NCI-H1436 treated with DMSO at 0.1 percent for 48 hours (cell line): ENCODE data around the gene GFPT1.

Source experiments
- DNase-seq: peaks from one replicate; lab custom pipeline; 2025; lab: John Stamatoyannopoulos, UW

Gene GFPT1

DNA sequence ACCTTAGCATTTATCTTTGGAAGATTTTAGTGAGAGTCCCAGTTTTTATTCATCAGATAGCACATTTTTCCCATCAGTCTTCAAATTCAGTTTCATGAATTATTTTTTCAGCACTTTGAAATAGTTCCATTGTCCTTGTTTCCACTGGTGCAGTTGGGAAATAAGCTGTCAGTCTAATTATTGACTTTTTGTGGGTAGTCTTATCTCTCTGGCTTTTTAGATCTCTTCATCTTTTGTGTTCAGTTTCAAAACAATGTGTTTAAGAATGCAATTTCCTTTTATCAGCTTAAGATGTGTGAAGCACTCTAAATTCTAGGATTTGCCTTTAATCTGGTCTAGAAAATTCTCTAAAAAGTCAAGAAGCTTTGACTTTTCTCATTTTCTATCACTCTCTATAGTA is 70.5 kb downstream of the GFPT1 start:
- no peak for DNase-seq

DNA sequence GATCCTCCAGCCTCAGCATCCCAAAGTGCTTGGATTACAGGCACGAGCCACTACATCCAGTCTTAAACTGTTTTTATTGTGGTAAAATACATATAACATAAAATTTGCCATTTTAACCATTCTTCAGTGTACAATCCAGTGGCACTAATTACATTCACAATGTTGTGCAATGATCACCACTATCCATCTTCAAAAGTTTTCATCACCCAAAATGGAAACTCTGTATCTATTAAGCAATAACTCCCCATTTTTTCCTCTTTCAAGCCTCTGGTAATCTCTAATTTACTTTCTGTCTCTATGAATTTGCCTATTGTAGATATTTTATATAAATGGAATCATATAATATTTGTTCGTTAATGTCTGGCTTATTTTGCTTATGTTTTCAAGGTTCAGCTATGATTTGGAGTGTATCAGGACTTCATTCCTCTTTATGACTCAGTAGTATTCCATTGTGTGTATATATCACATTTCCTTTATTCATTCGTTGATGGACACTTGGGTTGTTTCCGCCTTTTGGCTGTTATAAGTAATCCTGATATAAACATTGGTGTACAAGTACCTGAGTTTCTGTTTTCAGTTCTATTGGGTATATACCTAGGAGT is 71.8 kb downstream of the GFPT1 start:
- no peak for DNase-seq

DNA sequence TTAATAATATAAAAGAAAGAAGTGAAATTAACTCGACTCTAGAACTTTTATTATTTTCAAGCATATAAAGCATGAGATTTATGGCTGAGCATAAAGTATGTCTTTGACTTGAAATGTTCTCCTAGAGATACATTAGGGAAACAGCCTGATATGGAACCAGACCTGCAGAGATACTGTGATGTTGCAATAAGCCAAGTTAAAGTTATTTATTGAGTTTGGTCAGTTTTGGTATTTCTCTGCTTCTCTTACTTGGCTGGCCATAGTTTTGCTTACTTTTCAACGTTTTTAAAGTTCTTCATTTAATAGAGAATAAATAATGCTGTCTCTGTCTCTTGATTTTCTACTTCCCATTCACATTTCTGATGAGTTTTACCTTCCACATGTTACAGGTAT is 76.0 kb downstream of the GFPT1 start:
- no peak for DNase-seq

DNA sequence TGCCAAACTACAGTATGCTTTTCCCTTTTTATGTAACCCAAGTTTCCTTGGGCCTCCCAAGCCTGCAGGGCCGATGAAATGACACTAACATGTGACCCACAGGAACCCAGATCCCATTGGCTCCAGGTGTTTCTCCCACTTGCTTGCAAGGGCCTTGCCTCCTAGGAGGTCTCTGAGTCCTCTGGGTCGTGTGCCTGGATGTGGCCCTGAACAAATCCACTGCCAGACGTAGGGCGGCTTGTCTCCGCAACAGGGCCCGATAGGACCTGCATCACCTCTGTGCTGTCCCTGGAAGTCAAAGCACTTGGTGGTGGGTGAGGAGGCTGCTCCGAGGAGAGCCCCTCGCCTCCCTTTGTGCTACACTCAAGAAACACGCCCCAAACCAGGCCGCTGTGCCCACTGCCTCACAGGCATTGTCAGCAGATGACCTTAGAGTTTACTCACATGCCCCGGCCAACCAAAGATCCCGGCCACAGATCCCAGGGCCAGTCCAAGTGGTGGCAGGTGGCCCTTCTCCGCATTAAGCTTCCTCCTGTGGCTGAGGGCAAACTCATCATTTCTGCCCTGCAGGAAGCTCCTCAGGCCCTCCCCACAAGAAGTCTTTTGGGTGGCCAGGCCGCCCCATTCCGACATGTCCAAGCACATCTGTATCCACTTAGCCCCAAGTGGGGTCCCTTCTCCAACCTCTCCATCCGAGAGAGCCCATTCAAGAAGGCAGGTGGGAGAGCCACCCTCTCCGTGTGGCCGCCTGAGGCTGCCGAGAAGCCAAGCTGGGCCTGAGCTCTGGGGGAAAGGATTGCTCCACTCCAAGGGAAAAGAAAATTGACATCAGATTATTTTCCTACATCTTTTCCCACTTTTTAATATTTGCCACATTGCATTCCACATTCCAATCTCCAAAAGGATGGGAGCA is 76.7 kb downstream of the GFPT1 start:
- no peak for DNase-seq

DNA sequence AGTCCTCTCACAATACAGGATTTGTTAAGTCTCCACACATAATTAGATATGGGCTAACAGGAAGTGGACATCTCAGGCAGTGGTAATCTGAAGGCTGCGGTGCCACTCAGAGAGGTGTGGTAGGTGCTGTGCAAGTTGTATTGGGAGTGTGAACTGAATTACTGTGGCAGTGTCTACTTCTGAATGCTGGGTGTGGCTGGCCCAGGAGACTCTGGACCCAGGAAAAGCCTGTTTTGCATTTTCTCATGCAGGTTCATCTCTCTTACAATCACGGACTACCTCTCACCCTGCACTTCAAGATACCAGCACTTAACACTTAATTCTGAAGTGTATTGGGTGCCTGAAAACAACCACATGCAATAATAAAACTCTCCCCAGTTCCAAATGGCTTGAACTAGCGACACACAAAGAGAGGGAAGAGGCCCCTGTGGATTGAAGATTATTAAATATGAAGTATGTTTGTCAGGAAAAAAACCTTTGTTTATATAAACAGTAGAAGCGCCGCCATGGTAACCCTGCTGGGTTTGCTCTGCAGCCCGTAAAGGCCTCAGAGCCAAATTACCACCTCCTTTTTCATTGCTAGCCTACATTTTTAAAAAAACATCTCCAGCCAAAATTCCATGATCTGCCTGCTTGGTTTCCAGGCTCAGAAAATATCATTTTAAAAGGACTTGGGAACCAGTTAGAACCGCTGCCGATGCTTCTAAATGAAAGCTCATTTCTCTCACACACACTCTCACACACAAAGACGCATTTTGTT is 77.5 kb downstream of the GFPT1 start:
- no peak for DNase-seq

DNA sequence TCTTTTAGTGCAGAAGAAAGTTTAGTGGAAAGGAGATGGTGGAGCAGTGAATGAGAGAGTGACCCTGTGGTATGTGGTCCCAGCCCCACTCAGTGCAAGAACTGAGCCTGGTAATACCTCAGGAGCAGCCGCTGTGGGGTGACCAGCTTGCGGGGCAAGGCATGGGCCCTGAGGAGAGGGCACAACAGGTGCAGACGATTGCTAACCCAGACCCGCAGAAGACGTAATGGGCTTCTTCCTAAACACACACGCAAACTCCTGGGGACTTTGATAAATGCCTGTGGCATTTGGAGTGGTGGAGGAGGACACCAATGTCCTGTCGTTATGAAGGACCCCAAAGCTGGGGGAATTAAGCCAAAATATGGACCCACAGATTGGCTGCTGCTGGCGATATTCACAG is 78.7 kb downstream of the GFPT1 start:
- no peak for DNase-seq

DNA sequence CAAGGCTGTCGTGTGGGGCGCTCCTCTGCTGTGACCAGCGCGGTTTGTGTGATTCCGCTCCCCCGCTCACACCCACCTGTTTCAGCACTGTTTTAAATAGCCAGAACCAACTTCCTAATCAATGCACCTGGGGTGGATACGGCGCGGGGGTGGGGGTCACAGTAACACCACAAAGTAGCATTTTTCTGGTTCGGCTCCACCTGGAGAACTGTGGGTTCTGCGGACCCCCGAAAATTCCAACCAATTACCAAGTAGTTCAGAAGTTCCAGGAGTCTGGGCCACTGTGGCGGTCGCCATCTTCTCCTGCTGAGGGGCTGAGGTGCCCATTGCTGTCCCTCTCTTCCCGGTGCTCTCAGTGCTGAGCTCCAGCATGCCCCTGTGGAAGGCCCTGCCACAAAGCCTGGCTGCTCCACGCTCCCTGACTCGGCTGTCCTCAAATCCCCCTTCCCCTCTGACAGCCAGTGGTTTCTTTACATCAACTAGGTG is 79.4 kb downstream of the GFPT1 start:
- no peak for DNase-seq

DNA sequence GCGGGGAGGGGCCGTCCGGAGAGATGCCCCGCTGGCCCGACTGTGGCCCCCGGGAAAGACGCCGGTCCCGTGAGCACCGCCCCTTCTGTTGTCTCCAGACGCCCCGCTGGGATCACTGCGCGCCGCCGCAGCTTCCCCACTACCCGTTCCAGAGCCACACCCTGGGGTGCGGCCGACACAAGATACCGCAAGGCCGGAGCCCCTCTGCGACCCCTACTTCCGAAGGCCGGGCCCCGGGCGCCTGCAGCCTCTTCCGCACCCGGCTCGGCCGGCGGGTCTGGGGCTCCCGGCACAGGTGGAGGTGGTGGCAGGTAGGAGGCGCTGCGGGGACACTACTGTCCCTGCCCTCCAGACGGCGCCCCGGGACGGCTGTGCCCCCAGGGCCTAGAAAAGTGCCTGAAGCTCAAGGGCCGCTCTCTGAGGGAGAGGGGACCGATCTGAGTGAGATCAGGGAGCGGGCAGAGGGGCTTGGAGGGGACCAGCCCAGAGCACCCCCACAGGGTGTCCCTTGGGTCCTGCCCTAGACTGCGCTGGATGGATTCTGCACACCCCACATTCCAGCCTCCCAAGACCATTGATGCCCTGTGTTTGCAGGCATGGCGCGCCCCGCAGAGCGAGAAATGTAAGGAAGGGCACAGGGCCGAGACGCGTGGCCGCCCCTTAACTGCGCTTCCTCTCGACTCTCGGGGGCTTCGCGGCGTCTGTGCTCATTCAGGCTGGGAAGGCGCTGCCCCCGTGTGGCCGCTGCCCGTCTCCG is 80.0 kb downstream of the GFPT1 start:
- DNase-seq = no peak

DNA sequence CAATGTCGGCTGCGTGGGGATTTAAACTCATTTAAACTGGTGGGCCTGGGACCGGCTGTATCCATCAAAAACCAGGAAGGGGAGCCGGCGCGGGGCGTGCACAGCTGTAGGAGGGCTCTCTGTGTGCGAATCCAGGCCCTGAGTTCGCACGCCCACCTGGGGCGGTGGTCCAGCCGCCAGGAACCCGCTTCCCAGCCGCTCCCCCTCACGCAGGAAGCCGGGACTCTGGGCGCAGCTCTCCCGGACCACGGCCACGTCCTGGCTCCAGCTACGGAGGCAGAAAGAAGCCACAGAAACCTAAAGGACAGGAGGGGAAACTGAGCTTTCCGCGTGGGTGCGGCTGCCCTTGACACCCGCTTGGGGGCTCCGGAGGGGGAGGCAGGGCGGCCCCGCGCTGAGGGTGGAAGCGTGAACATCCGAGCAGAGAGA is 80.6 kb downstream of the GFPT1 start:
- DNase-seq = no peak

DNA sequence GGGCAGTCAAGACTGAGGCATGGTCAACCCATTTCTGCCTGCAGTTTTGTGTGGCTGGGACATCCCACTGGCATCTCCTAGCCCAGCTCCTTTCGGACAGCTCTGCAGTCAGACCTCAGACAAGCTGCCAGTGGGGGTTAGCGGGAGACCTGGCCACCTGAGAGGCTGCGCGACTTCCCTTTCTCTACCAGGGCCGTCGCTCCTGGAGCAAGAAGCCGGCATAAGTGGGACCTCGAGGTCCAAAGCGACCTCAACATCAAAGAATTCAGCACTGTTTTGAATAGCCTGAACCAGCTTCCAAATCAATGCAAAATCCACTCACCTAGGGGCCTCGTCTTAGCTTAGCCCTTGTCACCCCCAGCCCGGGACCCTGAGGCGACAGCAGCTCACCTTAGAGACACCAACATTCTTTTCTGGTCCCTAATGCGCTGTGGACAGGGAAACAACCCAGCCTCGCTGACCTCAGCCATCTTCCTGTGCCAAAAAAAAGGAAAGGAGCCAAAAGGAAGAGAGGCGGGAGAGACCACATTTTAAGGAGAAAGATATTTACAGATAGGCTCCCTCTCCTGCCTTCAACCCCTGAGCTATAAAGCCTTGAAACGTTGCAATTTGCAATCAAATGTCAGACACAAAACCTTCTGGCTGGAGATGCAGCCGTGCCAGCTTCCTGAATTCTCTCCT is 81.2 kb downstream of the GFPT1 start:
- DNase-seq = no peak

DNA sequence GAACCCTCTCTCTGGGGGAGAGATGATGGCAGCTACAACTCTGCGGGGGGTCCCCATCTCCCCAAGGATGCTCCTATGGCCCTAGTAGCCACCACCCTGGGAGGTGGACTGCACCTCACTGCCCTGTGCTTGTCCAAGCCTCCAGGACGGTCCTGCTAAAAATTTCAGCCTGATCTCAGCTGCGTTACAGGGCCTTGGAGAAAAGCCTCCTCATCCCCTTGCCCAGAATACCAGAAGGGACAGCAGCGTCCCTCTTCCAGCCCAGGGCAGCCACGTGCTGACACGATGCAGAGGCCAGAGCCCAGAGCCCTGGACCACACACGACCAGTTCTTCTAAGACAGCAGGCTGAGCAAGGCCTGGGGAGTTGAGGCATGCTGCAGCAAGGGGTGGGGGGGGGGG is 81.9 kb downstream of the GFPT1 start:
- DNase-seq = no peak

DNA sequence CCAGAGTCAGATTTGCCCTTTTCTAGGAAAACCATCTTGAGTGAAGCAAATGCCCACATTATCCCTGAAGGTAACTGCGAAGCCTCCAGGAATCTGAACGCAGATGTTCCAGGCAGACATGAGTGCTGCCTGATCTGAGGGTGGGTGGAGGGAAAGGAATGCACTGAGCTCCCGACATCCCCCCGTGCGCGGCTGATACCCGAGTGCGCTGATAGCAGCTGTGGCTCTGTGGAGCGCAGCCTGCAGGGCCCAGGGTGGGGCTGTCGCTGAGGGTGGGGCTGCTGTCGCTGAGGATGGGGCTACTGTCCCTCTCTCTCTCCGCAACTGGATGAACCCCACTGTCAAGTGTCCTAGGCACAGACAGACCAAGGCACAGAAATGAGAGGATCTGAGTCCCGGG is 82.4 kb downstream of the GFPT1 start:
- DNase-seq = no peak

DNA sequence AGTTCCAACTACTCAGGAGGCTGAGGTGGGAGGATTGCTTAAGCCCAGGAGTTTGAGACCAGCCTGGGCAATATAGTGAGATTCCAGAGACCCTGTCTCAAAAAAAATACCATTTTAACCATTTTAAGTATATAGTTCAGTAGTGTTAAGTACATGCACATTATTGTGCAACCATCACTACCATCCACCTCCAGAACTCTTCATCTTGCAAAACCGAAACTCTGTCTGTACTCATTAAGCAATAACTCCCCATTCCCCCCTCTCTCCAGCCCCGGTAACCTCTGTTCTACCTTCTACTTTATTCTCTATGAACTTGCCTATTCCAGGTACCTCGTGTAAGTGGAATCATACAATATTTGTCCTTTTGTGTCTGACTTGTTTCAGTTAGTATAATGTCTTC is 86.4 kb downstream of the GFPT1 start:
- no peak for DNase-seq

DNA sequence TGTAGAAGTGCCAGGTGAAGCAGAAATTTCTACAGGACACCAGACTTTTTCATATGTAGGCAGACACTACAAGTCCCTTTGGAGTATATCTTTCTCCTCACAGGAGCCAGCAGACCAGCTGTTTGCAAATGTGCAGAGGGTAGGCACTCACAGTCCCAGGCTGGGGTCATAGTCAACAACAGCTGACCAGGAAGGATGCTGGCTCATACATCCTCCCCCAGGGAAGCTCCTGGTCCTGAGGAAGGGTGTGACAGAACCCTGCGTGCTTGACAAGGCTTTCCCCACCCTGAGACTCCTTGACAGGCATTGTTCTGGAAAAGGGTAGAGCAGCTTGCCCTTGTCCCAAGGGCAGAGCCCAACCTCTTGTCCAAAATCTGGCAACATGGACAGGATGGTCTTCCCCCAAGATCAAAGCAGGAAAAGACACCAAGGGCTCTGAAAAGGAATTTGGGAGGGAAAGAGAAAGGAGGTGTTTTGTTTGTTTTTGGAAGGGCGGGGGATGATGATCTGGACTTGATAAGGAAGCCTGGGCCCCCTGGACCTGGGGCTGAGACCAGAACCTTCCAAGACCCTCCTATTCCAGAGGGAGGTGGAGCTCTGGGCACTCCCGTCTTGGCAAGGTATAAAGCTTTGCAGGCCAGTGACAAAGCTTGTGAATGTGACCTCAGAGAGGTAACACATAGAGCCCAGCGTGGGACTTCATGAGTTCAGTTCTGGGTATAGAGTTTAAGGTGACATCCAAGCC is 87.1 kb downstream of the GFPT1 start:
- DNase-seq = no peak

DNA sequence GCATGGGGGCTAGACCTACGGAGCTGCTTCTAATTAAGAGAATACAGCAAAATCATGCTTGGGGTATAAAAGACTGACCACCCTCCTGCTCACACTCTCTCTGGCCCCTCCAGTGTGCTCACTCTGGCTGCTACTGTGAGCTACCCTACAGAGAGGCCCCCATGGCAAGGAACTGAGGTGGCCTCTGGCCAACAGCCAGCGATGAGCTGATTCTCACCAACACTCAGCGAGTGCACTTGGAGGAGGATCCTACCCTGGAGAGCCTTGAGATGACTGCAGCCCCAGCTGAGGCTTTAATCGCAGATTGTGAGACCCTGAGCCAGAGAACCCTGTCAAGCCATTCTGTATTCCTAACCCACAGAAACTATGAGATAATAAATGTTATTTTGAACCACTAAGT is 88.2 kb downstream of the GFPT1 start:
- DNase-seq = no peak

DNA sequence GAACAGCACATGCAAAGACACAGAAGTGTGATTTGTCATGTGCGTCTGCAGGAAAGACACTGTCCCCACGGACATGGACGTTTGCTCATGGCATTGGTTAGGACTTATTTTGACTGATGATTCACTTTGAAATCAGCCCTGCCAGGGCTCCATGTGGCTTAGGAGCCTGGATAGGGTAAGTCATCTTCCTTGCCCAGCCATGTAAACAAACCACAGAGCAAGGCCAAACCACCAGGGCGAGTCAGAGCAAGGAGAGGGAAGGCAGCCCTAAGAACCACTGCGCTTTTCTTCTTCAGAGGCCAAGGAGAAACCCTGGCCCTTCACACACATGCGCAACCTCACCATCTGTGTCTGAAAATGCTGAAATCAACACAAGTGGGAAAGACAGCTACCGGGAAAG is 88.8 kb downstream of the GFPT1 start:
- no peak for DNase-seq

DNA sequence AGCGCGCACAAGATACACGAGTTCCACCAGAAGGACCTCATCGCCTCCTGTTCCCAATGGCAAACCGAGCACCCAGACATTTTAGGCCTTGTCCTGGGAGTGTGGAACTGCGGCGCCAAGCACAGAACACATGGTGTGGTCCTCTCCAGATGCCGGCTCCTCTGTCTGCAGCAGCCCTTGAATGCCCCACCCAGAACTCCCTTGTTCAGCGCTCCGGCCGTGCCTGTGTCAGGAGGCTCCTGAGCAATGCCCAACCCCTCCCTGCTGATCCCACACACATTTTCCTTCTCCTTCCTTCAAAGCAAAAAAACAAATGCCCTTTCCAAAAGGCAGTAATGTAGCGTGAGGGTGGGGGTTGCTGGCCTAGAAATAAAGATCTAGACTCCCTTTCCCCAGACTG is 89.8 kb downstream of the GFPT1 start:
- no peak for DNase-seq

DNA sequence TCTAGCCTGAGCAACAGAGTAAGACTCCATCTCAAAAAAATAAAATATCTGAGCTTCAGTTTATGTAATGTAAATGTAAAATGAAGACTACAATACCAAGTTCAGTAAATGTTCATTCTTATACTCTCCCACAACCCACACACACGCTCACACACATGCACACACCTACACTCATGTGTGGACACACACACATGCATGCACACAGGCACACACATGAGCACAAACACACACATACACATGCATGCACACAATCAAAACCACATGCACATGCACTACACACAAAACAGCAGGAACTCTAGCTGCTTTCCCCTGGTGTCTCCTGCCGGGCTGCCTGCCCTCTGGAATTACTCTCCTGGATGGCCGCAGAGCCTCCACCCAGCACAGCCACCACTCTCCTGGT is 90.6 kb downstream of the GFPT1 start:
- DNase-seq = no peak

DNA sequence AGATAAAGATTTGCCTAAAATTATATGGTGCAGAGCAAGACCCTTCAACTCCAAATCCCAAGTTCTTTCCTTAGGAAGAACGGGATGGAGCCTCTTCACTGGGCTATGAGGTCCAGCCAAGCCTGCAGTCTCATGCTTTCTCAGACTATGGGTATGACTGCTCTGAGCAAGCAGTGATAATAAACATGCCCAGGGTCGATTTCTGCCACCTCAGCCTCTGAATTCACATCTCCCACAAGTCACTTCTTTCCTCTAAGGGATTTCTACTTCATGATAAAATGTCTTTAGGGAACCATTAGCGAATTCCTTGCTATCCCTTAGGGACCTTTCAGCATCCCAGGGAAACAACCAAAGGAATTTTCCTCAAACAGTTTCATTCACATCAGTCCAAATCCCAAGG is 94.8 kb downstream of the GFPT1 start:
- DNase-seq = no peak

DNA sequence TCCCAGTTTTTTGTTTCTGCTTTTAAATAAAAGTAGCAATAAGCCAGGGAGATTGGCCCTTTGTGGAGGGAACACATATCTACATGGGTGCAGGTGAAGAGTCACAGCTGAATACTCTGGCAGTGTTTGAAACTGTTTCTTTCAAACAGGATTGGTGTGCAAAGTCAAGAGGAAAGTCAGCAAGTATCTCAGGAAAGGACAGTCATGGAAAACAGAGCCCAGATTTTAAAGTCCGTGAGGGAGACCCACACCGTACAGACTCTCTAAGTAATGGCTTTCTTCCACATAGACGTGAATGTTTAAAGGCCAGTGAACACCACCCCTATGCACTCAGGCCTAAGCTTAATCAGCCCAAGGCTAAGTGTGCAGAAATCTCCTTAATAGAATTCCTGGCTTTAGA is 95.3 kb downstream of the GFPT1 start:
- no peak for DNase-seq
